HG03280 (cell line): ENCODE results near the gene OR6C76.

Experiments
- ATAC-seq: cut with Tn5 transposase; IDR thresholded peaks from one replicate; pipeline ENCODE4 v1.9.1; 2021; ENCODE audit warnings: mild to moderate bottlenecking, moderate library complexity; ENCODE audit not compliant: unreplicated experiment

OR6C76 gene

GRCh38 chr12:55467836-55468235 is 41.8 kb downstream of the OR6C76 start:
- no peak for ATAC-seq

- ATAC-seq, result no peak
These were observed 43.2 kb downstream of the OR6C76 start for GRCh38 chr12:55469291-55469690.

- ATAC-seq, result no peak
These were observed 44.2 kb downstream of the OR6C76 start, which contains the start of gene OR6C70 for GRCh38 chr12:55470088-55470829. Gene OR6C70 (minus strand): TSS chr12:55470138. CDS start chr12:55470138, 0 bp downstream.

DNA sequence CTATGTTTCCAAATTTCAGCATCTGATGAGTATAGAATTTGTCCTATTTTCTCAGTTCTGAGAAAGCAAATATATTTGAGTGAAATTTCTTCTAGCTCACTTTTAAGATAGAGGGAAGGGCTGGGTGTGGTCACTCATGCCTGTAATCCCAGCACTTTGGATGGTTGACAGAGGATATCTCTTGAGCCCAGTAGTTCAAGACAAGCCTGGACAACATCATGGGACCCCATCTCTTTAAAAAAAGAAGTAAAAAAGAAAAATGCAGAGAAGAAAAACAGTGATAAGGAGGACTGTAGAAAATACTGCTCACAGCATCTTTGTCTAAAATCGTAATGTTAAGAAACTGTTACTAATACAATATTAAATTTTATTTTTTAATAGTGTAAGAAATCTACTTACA is 46.2 kb downstream of the OR6C76 start:
- ATAC-seq, result no peak
